ENCODE data around the gene PTCH1.

PTCH1 gene

GRCh38 chr9:95508242-95508967, 8.4 kb downstream of the PTCH1 start:
- H3K27me3 ChIP-seq (ENCODE audit: insufficient read depth, insufficient read length), result no peaks in the 10 kb centered on the region
- no peak for TF ChIP-seq SUZ12 (IDR thresholded peaks at IDR 0.05; ENCODE audit: extremely low read depth, insufficient read depth, insufficient read length)
- no peak for TF ChIP-seq YY1 (IDR thresholded peaks at IDR 0.05; ENCODE audit: insufficient read depth, insufficient read length)
- no peak for TF ChIP-seq ZNF274 (IDR thresholded peaks at IDR 0.05; ENCODE audit: low read depth, low read length)
- DNase-seq (ENCODE audit: low read depth, low spot score), result no peak
- H3K36me3 ChIP-seq (ENCODE audit: insufficient read depth, insufficient read length, low read length), result peaks cover 26% of the 10 kb centered on the region
- H3K4me3 ChIP-seq (ENCODE audit: insufficient read length, low read depth), result peak overlapping the region; percentile 91
- H3K9me3 ChIP-seq (ENCODE audit: insufficient read depth, low read length), result no peaks in the 10 kb centered on the region
- H3K4me1 ChIP-seq (ENCODE audit: insufficient read depth, insufficient read length), result peaks cover 3% of the 10 kb centered on the region
- H3K9ac ChIP-seq (ENCODE audit: insufficient read length, low read depth), result peak overlapping the region; percentile 96

- peak overlapping the region; percentile 96 for H3K9ac ChIP-seq (ENCODE audit: insufficient read length, low read depth)
- peaks cover 33% of the 10 kb centered on the region for H3K36me3 ChIP-seq (ENCODE audit: insufficient read depth, insufficient read length, low read length)
- TF ChIP-seq SUZ12 (IDR thresholded peaks at IDR 0.05; ENCODE audit: extremely low read depth, insufficient read depth, insufficient read length), result no peak
- no peak for TF ChIP-seq ZNF274 (IDR thresholded peaks at IDR 0.05; ENCODE audit: low read depth, low read length)
- TF ChIP-seq YY1 (IDR thresholded peaks at IDR 0.05; ENCODE audit: insufficient read depth, insufficient read length), result no peak
- H3K27me3 ChIP-seq (ENCODE audit: insufficient read depth, insufficient read length), result no peaks in the 10 kb centered on the region
- no peaks in the 10 kb centered on the region for H3K4me1 ChIP-seq (ENCODE audit: insufficient read depth, insufficient read length)
- DNase-seq (ENCODE audit: low read depth, low spot score), result no peak
- H3K4me3 ChIP-seq (ENCODE audit: insufficient read length, low read depth), result peak overlapping the region; percentile 91
- H3K9me3 ChIP-seq (ENCODE audit: insufficient read depth, low read length), result no peaks in the 10 kb centered on the region
Observed at GRCh38 chr9:95507464-95508241, 9.1 kb downstream of the PTCH1 start.

GRCh38 chr9:95506678-95507463, 9.9 kb downstream of the PTCH1 start:
- Histone ChIP-seq H3K9me3 (ENCODE audit: insufficient read depth, low read length) (no peaks in the 10 kb centered on the region), H3K4me3 (ENCODE audit: insufficient read length, low read depth) (peak overlapping the region; percentile 91), H3K36me3 (ENCODE audit: insufficient read depth, insufficient read length, low read length) (peaks cover 41% of the 10 kb centered on the region), H3K27me3 (ENCODE audit: insufficient read depth, insufficient read length) (no peaks in the 10 kb centered on the region), H3K9ac (ENCODE audit: insufficient read length, low read depth) (peak overlapping the region; percentile 96), H3K4me1 (ENCODE audit: insufficient read depth, insufficient read length) (no peaks in the 10 kb centered on the region)
- no peak for DNase-seq (ENCODE audit: low read depth, low spot score)
- TF ChIP-seq SUZ12 (IDR thresholded peaks at IDR 0.05; ENCODE audit: extremely low read depth, insufficient read depth, insufficient read length) (no peak), ZNF274 (IDR thresholded peaks at IDR 0.05; ENCODE audit: low read depth, low read length) (no peak), YY1 (IDR thresholded peaks at IDR 0.05; ENCODE audit: insufficient read depth, insufficient read length) (no peak)

GRCh38 chr9:95506428-95506677, 10.4 kb downstream of the PTCH1 start:
- Histone ChIP-seq H3K9ac (ENCODE audit: insufficient read length, low read depth) (peak overlapping the region; percentile 96), H3K36me3 (ENCODE audit: insufficient read depth, insufficient read length, low read length) (peaks cover 46% of the 10 kb centered on the region), H3K4me3 (ENCODE audit: insufficient read length, low read depth) (peak overlapping the region; percentile 91), H3K9me3 (ENCODE audit: insufficient read depth, low read length) (no peaks in the 10 kb centered on the region), H3K4me1 (ENCODE audit: insufficient read depth, insufficient read length) (no peaks in the 10 kb centered on the region), H3K27me3 (ENCODE audit: insufficient read depth, insufficient read length) (no peaks in the 10 kb centered on the region)
- no peak for TF ChIP-seq YY1 (IDR thresholded peaks at IDR 0.05; ENCODE audit: insufficient read depth, insufficient read length)
- TF ChIP-seq SUZ12 (IDR thresholded peaks at IDR 0.05; ENCODE audit: extremely low read depth, insufficient read depth, insufficient read length), result no peak
- TF ChIP-seq ZNF274 (IDR thresholded peaks at IDR 0.05; ENCODE audit: low read depth, low read length), result no peak
- DNase-seq (ENCODE audit: low read depth, low spot score), result no peak

GRCh38 chr9:95505717-95506427, 10.9 kb downstream of the PTCH1 start:
- Histone ChIP-seq H3K36me3 (ENCODE audit: insufficient read depth, insufficient read length, low read length) (peaks cover 51% of the 10 kb centered on the region), H3K9ac (ENCODE audit: insufficient read length, low read depth) (peak overlapping the region; percentile 96), H3K4me1 (ENCODE audit: insufficient read depth, insufficient read length) (no peaks in the 10 kb centered on the region), H3K9me3 (ENCODE audit: insufficient read depth, low read length) (no peaks in the 10 kb centered on the region), H3K4me3 (ENCODE audit: insufficient read length, low read depth) (peak overlapping the region; percentile 91), H3K27me3 (ENCODE audit: insufficient read depth, insufficient read length) (no peaks in the 10 kb centered on the region)
- TF ChIP-seq ZNF274 (IDR thresholded peaks at IDR 0.05; ENCODE audit: low read depth, low read length) (no peak), SUZ12 (IDR thresholded peaks at IDR 0.05; ENCODE audit: extremely low read depth, insufficient read depth, insufficient read length) (no peak), YY1 (IDR thresholded peaks at IDR 0.05; ENCODE audit: insufficient read depth, insufficient read length) (no peak)
- DNase-seq (ENCODE audit: low read depth, low spot score), result no peak

- H3K27me3 ChIP-seq (ENCODE audit: insufficient read depth, insufficient read length), result no peaks in the 10 kb centered on the region
- no peak for DNase-seq (ENCODE audit: low read depth, low spot score)
- peaks cover 56% of the 10 kb centered on the region for H3K36me3 ChIP-seq (ENCODE audit: insufficient read depth, insufficient read length, low read length)
- H3K4me3 ChIP-seq (ENCODE audit: insufficient read length, low read depth), result peak overlapping the region; percentile 91
- TF ChIP-seq ZNF274 (IDR thresholded peaks at IDR 0.05; ENCODE audit: low read depth, low read length) (no peak), YY1 (IDR thresholded peaks at IDR 0.05; ENCODE audit: insufficient read depth, insufficient read length) (no peak)
- H3K9ac ChIP-seq (ENCODE audit: insufficient read length, low read depth), result peak overlapping the region; percentile 96
- H3K9me3 ChIP-seq (ENCODE audit: insufficient read depth, low read length), result no peaks in the 10 kb centered on the region
- no peaks in the 10 kb centered on the region for H3K4me1 ChIP-seq (ENCODE audit: insufficient read depth, insufficient read length)
Observed at GRCh38 chr9:95505072-95505716, 11.6 kb downstream of the PTCH1 start.
